NCI-H2171 (cell line): ENCODE data around the gene EEF1A2.
"Not testable (repeated sequence)": the region's sequence is repeated elsewhere in the genome, so short reads cannot be mapped to it uniquely, and the experiment has no call there.

ENCODE experiments used
- DNase-seq: peaks from one replicate; lab custom pipeline; 2025; lab: John Stamatoyannopoulos, UW

Gene EEF1A2

DNA sequence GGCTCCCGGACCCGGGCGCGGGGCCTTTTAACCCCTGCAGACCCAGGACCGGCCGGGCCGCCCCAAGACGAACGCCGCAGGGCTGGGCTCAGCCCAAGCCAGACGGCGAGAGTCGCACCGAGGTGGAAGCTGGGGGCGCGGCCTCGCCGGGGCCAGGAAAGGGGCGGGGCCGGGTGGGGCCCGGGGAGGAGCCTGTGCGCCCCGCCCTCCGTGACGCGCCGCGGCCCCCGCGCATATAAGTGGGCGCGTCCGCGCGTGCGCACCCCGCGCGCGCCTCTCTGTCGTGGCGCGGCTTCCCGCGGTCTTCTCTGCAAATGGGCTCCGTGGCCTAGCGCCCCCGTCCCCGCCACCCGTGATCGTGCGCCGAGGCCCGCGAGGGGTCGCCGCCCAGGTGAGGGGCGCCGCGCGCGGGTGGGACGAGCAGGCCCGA lies 21.6 kb upstream of the EEF1A2 start, which contains the start of gene PPDPF:
PPDPF (plus strand) TSS at position 262 of the 430 bp plus-strand sequence. CDS start 544 bp downstream, outside the sequence.
- peak; percentile 88 for DNase-seq

- peak; percentile 84 for DNase-seq
Observed at GRCh38 chr20:63519668-63520503, 21.0 kb upstream of the EEF1A2 start.

GRCh38 chr20:63518946-63519667 lies 20.2 kb upstream of the EEF1A2 start:
- DNase-seq = no peak

DNA sequence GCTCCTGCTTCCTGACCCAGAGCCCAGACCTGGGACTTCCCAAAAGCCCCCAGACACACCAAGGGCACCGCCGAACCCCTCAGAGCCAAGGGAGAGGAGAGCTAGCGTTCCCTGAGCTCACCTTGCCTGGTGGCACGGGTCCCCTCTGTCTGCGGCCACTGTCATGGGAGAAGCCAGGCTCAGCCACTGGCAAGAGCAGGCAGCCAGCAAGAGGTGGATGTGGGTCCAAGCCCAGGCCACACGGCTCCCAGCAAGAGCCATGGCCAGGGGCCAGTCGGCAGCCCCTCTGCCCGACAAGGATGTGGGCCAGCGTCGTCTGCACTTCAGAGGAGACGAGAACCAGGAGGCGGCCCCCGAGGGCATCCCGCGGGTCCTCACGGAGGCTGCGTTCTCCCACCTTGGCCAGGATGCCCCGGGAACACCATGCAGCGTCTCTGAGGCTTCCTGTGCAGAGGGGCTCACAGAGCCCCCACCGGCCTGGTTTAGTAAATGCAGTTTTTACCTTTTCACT lies 19.5 kb upstream of the EEF1A2 start:
- no peak for DNase-seq

GRCh38 chr20:63517376-63518309 lies 18.8 kb upstream of the EEF1A2 start:
- no peak for DNase-seq

DNA sequence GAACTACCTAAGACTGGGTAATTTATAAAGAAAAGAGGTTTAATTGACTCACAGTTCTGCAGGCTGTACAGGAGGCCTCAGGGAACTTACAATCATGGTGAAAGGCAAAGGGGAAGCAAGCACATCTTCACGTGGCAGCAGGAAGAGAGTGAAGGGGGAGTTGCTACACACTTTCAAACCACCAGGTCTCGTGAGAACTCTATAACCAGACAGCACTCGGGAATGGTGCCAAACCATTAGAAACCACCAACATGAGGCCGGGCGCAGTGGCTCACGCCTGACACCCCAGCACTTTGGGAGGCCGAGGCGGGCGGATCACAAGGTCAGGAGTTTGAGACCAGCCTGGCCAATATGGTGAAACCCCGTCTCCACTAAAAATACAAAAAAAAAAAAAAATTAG lies 15.6 kb upstream of the EEF1A2 start:
- not testable (repeated sequence) for DNase-seq

DNA sequence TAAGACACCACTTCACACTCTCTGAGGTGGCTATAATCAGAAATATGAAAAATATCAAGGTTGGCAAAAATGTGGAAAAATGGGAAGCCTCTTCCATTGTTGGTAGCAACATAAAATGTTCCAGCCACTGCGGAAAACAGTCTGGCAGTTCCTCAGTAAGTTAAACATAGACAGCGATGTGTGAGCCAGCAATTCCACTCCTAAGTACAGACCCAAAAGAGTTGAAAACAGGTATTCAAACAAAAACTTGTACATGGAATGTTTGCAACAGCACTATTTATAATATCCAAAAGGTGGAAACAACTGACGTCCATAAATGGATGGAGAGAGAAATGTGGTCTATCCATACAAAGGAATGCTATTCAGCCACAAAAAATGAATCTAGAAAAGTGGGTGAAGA lies 14.3 kb upstream of the EEF1A2 start:
- no peak for DNase-seq

GRCh38 chr20:63509088-63509564 lies 10.2 kb upstream of the EEF1A2 start:
- DNase-seq = no peak

DNA sequence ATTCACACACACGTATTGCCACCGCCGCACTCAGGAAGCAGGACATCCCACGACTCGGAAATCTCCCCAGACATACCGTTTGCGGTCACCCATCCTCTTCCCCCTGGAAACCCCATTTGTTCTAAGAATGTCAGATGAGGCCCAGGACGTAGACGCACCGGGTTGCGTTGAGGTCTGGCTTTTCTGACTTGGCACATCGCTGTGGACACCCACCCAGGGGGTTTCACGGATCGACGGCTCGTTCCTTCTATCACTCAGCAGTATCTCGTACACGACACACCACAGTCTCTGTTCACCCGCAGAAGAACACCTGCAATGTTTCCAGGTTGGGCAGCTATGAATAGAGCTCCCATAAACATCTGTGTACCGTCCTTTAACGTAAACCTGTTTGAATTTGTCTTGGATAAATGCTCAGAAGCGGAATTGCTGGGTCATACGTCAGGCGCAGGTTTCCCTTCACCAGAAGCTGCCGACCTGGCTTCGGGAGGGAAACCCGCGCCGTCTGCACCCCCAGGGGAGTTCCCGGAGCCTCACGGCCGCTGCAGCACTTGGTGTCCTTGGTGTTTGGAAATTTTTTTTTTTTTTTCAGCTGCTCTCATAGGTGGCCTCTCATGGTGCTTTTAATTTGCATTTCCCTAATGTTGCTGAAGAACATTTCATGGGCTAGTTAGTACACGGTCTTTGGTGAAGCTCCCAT lies 9.3 kb upstream of the EEF1A2 start:
- DNase-seq = peak; percentile 92

- no peak for DNase-seq
Observed at GRCh38 chr20:63507083-63507743, 8.3 kb upstream of the EEF1A2 start.

DNA sequence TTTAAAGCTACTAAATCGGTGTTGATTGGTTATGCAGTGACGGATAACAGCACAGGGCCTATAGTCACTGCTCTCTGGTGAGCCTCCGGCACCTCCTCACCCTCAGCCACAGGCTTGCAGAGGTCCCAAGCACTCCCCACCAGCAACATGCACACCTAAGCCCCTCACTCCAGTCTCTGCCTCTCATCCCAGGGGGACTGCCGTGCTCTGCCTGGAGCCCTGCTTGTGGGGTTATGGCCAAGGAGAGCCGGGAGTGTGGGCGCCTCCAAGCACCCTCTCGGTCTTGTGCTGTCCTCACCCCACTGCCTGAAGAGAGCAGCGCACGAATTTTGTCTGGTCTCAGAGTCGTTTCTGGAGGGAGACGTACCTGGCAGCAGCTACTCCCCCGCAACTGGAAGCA lies 6.8 kb upstream of the EEF1A2 start:
- no peak for DNase-seq

GRCh38 chr20:63505281-63505680 lies 6.4 kb upstream of the EEF1A2 start:
- DNase-seq = no peak

DNA sequence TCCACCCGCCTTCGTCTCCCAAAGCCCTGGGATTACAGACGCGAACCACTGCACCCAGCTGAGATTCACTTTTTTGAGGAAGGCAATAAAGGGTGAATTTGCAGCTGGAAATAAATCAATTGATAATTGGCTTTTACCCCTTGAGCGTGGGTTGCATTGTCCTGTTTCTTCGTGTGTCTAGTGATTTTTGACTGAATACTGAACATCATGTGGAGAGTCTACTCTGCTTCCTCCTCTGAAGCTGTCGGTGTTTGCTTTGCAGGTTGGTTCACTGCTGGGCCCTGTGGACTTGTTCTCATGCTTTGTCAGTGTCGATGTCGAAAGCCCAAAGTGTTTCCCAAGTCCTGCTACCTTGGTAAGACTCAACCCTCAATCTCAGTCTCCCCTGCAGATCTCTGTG lies 5.8 kb upstream of the EEF1A2 start:
- DNase-seq = no peak

DNA sequence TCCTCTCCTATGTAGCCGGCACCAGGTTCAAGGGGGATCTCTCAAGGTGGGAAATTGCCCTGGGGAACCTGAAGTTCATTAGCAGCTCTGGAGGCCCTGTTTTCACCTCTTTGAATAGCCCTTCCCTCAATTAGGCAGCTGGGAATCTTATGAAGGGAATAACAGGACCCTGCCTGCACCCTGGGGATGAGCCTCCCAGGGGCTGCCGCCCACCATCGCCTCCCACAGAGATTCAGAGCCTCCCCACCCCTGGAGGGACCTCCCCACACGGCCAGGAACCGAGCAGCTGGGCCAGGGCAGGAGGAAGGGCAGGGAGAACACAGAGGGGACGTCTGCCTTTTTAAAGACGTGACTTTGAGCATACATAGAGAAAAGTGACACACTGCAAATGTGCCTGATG lies 4.6 kb upstream of the EEF1A2 start:
- DNase-seq = no peak

DNA sequence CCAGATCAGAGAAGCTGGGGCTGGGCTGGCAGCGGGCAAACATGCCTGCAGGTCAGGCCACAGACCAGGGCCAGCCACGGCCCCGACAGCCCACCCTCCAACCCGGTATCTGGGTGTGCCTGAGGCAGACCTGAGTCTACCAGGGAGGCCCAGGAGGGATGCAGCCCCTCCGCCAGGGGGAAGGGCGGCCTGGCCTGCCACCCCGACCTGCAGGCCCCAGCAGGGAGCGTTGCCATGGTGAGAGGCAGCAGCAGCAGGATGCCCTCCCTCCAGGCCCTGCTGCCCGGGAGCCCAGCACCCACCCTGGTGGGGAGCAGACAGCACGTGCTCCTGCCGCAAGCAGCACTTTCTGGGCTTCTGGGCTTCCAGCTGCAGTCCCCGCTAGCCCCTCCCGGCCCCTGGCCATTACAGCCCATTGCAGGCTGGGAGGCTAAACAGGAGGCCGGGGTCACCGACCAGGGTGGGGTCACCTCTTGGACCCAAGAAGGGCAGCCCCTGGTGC lies 3.8 kb upstream of the EEF1A2 start:
- peak; percentile 84 for DNase-seq

GRCh38 chr20:63501818-63502670 lies 3.2 kb upstream of the EEF1A2 start:
- peak; percentile 98 for DNase-seq

DNA sequence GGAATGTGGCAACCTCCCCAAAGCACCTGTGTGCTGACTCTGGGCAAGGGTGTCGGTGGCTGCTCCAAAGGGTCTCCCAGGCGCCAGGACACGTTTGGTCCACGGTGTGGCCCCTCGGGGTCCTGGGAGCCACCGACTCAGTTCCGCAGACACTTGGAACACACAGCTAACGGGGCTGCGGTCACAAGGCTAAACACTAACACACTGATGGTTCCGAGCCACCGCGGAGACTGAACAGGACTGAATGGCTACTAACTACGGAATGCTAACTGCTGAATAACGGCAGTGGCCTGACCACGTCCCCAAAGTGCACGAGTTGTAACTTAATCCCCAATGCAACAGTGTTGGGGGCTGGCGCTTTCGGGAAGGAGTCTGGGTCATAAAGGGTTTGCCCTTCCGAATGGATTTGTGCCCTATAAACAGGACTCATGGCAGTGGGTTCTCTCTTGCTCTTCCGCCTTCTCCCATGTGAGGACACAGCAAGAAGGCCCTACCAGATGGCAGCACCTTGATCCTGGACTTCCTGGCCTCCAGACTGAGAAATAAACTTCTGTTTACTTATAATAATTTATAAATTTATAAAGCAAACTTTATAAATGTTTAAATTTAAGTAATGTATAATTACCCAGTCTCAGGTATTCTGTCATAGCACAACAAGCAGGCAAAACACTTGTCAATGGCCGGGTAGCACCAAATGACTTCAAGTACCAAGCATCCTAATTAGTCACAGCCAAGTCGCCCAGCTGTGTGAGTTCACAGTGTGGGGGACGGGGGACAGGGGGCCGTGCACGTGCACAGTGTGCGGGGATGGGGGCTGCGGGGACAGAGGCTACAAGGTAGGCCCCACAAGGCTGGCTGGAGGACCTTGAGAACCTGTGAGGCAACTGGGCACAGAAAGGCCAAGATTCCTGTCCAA lies 2.3 kb upstream of the EEF1A2 start:
- DNase-seq = peak; percentile 74
